GM21447 (cell line): ENCODE results near the gene PLEKHM1.

Experiments used
- ATAC-seq: cut with Tn5 transposase; IDR thresholded peaks from one replicate; pipeline ENCODE4 v1.9.1; 2021; ENCODE audit not compliant: unreplicated experiment

The PLEKHM1 gene

DNA sequence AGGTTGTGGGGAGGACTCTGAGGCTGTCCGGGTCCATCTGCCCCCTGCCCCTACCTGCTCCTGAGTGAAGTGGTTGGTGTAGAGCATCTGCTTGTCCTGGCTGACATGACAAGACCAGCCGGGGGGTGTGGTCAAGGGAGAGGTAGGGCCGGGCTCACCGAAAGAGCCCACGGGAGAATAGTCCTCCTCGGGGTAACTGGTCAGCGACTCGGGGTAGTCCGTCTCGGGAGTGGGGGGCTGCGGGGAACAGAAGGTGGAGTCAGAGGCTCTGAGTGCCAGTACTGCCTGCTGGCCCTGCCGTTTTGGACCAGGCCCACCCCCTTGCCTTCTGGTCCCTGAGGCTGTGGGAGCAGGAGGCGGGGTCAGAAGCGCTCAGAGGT is 85.7 kb downstream of the PLEKHM1 start:
- no peak for ATAC-seq

DNA sequence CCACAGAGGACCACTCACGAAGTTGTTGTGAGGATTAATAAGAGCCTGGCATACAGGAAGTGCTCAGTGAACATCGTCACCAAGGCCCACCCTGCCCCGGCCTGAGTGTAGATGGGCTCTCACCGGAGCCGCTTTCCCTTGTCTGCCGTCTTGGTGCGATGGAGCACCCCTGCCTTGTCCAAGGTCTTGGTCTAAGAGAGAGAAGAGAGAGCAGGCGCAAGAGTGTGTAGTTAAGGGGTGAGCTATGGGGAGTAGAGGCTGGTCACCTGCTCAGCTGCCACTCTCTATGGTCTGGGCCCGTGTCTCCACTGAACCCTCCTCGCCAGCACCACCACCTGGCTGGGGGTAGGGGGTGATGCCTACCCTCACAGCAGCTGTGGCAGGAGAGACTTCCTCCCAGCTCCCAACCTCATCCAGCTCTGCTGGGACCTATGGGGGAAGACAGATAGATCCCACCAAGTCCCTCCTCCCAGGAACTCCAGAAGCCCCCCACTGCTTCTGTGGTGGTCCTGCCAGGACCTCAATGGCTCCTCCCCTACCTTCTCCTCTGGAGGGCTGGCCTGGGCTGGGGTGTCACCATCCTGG is 86.5 kb downstream of the PLEKHM1 start:
- no peak for ATAC-seq

DNA sequence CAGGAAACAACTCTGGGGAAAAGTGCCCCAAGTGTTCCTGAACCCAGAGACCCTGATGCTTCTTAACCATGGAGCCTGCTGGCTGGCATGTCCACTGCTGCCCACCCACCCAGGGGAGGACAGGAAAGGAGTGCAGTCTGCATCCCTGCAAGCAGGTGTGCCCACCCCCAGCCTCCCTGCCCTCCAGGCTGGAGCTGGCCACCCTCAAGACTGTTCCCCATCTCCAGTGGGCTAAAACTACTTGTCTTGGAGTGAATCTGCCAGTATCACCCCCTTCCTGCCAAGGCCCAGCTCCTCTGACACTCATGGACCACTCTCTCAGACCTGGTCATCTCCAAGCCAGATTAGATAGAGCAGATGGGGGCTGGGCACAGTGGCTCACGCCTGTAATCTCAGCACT is 87.6 kb downstream of the PLEKHM1 start:
- ATAC-seq, result no peak

DNA sequence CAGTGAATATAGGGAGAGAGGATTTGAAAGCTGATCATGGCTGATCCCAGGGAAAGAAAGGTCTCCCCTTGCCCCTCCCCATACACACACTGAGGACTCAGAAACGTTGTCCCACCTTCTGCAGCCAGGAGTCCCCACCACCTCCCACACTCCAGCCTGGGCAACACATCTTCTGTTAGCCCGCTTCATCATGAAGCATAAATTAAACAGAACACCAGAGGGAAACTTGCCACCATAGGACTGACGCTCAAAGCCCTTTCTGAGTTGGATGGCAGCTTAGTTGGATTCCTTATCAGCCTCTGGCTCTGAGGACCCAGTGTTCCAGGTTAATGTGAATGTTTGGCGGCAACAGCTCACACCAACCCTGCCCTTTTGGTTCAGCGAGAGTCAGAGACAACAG is 91.7 kb downstream of the PLEKHM1 start:
- no peak for ATAC-seq

DNA sequence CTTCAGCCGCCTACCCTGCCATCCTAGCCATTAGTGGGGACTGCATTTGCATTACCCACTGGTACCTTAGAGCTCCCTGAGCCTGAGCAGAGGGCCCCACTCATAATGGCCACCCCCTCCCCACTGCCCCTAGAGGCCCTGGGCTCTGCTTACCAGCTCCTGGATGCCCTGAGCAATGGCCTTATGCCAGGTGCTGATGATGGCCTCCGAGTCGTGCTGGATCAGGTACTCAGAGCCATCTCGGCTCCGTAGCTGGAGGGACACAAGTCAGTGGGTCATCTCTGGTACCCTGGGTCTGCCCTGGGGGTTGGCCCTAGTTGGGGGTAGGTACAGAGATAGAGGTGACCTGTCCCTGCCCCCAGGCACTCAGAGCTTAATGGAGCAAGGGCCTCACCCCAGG is 92.7 kb downstream of the PLEKHM1 start:
- ATAC-seq, result no peak

DNA sequence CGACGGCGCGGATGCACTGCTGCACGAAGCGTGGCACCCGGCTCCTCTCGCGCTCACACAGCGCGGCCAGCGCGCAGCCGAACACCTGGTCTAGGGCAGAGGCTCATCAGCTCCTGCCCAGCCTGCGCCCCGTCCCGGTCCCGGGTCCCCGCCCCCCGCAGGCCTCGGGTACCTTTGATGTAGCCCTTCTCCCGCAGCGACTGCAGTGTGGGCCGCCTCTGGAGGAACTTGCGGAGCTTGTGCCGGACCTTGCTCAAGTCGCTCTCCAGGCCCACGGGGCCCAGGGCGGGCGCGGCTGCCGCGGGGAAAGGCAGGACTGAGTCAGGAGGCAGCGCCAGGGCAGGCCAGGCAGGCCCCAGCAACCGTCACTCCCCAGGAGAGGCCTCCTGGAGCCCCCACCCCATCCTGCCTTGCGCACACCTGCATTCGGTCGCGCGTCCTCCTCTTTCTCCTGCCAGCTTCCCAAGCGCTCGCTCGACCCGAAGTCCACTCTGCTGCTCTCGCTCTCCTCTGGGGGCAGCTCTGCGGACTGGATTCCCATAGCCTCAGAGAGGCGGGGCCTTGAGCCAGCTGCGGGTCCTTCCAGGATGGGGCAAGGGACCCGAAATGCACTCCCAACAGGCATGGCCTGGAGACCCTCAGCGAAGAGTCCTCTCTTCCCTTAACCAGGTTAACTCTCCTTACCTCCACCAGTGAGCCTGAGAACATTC is 93.9 kb downstream of the PLEKHM1 start:
- no peak for ATAC-seq

DNA sequence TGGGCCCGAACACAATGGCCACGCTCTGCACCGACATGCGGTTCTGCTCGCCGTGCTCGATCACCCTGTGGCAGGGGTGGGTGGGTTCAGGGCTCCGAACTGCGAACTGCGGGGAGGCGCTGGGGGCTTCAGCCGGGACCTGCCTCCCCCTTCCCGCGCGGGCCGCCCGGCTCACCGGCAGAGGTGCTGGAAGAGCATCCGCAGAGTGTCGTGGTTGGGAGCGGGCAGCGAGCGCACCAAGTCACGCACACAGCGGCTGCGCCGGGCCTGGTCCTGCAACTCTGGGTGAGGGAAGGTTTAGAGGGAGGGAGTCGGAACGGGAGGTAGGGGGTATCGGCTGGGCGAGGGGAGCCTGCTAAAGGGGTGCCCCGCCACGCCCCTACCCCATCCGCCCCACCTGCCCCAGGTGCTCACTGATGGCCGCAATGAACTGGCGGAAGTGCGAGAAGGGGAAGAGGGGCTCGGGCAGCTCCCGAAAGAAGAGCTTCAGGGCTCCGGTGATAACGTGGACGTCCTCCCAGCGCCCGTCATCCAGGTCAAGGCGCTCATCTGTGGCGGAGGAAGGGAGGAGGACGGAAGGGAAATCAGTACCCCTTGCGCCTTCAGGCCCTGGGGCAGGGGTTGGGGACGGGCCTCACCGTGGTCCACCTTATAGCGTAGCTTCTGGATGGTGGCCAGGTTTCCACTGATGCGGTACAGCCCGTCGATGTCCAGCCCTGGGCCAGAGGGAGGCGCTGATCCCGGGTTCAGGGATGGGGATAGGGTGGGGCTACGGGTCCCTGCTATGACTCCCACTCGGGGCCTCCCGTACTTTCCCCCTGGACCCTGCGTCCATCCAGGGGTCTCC is 94.7 kb downstream of the PLEKHM1 start:
- no peak for ATAC-seq

DNA sequence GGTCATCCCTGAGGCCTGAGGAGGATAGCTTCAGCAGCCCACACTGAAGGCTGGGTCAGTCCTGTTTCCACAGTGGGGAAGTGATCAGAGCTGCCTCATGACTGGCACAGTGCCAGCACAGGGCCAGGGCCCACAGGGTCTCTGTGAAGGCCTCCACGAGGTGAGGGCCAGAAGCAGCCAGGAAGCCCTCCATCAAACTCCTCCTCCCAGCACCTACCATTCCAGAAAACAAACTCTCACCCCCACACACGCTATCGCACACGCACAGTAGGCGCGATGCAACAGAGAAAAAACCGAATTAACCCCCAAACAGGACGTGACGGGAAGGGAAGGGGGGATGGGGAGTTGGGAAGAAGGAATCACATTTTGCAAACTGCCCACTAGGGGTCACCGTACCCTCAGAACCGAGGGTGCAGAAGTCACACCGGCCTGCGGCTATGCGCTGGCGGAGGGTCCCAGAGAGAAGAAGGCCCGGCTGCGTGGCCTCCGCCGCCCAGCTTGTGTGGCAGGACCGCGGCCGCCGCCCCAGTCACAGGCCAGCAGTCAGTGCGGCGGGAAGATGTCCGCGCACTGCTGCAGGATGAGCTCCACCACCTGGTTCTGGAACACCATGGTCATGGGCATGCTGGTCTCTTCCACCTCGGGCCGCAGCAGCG is 95.5 kb downstream of the PLEKHM1 start:
- ATAC-seq, result no peak

DNA sequence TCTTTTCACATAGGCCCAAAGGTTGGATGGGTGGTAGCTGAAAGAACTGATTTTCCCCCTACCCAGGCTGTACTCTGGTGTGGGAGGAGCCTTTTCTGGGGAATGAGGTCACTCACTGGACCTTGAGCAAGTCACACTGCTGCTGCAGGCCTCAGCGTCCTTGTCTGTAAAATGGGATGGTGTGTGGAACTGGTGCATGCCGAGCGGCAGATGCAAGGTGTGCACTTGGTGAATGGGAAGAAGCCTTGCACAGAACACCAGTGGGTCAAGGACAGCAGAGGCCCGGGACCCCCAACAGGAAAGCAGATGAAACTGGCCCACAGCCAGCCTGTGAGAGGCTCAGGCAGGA is 96.0 kb downstream of the PLEKHM1 start:
- ATAC-seq, result no peak

DNA sequence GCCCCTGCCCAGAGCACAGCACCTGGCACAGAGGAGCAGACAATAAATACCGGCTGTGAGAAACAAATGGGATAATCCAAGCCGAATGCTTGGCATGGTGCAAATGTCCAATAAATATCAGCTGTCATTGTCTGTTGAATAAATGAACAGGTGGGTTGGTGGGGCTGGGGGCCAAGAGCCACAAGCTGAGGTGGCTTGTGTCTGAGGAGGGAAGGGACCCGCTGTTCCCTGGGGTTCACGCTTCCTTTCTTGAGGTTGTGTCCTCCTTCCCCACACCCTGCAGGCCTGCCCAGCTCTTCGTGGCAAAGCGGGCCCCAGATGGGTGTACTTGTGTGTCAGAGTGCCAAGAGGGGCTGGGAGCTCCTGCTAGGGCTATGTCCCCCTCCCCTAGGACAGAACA is 96.4 kb downstream of the PLEKHM1 start:
- no peak for ATAC-seq

DNA sequence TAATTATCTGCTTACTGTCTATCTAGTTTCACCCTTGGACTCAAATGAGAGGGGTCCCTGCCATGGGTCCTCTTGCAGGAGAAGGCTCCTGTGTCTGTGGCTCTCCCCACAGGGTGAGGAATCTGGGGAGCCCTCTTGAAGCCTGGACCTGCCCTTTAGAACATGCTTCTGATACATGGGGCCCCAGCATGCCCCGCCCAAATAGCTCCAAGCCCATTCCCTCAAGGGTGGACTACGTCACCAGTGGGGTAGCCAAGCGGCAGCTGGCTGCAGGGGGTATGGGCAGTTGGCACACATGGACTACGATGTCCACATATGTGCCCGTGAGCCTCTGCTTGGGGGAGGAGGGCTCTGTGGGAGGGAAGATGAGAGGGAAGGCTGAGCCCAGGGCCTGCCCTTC is 97.1 kb downstream of the PLEKHM1 start:
- no peak for ATAC-seq

DNA sequence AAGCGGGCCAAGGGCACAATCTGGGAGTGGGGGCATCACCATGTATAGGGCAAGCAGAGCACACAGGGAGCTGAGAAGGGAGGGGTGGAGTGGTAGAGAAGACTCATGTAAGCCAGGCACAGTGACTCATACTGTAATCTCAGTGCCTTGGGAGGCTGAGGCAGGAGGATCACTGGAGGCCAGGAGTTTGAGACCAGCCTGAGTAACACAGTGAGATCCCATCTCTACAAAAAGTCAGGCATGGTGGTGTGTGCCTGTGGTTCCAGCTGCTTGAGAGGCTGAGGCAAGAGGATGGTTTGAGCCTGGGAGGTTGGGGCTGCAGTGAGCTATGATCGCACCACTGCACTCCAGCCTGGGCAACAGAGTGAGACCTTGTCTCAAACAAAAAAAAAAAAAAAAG is 98.6 kb downstream of the PLEKHM1 start:
- ATAC-seq, result no peak

DNA sequence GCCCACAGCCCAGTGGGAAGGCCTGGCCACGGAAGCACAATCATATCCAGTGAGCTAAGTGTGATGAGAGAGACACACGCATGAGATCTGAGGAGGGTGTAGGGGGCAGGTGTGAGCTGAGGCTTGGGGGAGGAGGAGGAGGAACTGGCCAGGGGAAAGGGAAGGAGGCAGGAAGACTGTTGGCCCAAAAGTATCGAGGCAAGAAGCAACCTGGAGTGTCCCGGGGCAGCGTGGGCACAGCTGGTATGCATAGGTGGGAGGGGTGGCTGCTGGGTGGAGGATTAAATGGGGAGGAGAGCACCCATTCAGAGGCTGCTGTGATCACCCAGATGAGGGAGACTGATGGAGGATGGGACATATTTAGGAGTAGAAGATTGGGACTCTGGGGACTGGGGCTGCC is 99.2 kb downstream of the PLEKHM1 start:
- ATAC-seq, result no peak

DNA sequence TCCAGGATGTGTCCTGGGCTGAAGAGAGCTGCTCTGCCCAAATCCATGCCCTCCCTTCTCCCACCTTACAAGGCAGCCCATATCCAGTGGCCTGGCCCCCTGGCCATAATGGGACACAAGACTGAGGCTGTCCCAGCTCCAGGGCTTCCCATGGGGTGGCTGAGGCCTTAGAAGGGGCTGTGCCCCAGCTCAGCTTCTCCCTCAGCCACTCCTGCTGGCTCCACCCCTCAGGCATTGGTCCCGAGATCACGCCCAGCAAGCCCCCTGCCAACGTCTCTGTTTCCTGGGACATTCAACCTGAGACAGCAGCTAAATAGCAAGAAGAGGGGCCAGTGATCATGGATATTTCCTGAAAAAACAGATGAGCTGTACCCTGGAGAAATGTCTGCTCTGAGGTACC is 101.2 kb downstream of the PLEKHM1 start:
- ATAC-seq, result no peak

DNA sequence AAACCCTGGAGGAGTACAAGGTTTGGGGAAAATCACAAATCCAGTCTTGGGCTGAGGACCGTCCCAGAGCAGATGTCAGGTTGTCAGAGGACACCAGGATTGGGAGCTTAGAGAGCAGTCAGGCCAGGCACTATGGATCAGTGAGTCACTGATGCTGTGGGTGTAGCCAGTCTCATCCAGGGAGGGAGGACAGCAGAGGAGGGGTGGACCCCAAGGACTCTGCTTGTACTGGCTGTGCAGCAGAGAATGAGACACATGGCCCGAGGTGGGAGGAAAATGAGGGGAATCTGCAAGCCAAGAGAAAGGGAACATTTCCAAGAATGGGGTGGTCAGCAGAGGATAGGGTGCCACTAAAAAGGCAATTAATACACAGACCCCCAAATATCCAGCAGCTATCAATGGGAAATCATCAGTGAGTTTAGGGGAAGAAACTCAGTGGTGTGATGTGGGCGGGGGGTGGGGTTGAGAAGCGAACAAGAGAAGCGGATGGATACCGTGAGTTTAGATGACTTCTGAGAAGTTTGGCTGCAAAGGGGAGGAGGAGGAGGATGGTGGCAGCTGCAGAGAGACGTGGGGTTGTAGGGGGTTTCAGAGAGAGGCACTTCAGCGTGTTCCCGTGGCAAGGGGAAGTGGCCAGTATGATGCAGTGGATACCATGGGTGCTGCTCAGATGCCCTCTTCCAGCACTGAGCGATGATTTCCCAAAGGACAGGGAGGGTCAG is 101.8 kb downstream of the PLEKHM1 start:
- ATAC-seq, result no peak

DNA sequence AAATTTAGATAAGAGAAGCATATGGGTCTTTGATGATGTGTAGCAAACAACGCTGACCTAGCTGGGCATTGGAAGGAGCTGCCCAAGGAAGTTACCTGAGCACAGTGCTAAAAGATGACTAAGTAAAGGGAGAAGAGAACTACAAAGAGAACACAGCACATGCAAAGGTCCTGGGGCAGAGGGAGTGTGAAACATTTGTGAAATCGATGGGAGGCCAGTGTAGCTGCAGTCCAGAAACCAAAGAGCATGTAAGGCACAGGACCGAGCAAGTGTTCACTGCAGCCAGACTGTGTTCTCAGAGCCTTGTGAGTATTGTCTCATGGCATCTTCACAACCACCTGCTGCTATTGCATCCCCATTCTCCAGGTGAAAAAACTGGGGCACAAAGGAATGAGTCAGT is 102.8 kb downstream of the PLEKHM1 start:
- ATAC-seq, result no peak

DNA sequence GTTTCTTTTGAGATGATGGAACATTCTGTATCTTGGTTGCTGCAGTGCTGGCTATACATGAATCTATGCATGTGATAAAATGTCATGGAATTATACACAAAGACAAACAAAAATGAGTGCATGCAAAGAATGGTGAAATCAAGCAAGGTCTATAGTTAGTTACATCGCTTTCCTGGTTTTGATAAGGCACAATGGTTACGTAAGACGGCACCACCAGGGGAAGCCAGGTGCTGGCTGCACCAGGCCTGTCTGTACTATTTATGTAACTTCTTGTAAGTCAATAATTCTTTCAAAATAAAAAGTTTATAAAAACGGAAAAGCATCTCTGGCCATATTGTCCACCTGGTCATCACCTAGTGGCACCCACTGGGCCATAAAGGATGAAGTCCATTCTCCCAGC is 104.3 kb downstream of the PLEKHM1 start:
- no peak for ATAC-seq
